OCI-LY7 (cell line): ENCODE measurements around the gene EDN1. TPM values are rescaled to one million over a fixed set of nuclear protein-coding genes. Genes with fewer than 3 reads are reported as not detected.

ENCODE experiments used
- BruUV-seq: library from RNA; stranded (reverse); fragments of 400-500 nt; replicated peaks from 2 replicates; lab custom pipeline; 2021; lab: Mats Ljungman, UMichigan
- CTCF ChIA-PET: fragments of 300-600 bp; sonication (Branson Sonifier 250); formaldehyde crosslinking; loops from one replicate; lab custom pipeline; 2022; ENCODE audit warnings: antibody characterized with exemption; ENCODE audit not compliant: unreplicated experiment; lab: Charles Lee
- POLR2A ChIA-PET: fragments of 300-600 bp; sonication (Branson Sonifier 250); formaldehyde crosslinking; loops from one replicate; lab custom pipeline; 2022; ENCODE audit warnings: antibody characterized with exemption; lab: Charles Lee
- DNase-seq: peaks from one replicate; pipeline ENCODE4 v3.0.0-alpha.2; 2015; ENCODE audit warnings: low spot score
- H2AFZ ChIP-seq: fragments of 200-600 bp; sonication (generic), shearing (Covaris generic); 2 replicates; pipeline ENCODE4 v1.6.1; 2014; ENCODE audit warnings: mild to moderate bottlenecking, antibody characterized with exemption, low read length, moderate library complexity
- H3K27ac ChIP-seq: fragments of 200-600 bp; sonication (generic); 2 replicates; pipeline ENCODE4 v1.5.1; 2014; ENCODE audit warnings: mixed run types, low read depth, mild to moderate bottlenecking, moderate library complexity, low read length, inconsistent platforms; ENCODE audit not compliant: poor library complexity, severe bottlenecking
- H3K36me3 ChIP-seq: fragments of 200-600 bp; sonication (generic); 2 replicates; pipeline ENCODE4 v1.6.1; 2014; ENCODE audit warnings: mild to moderate bottlenecking, antibody characterized with exemption, low read length, moderate library complexity, mixed read lengths; ENCODE audit not compliant: insufficient read depth
- H3K4me1 ChIP-seq: fragments of 200-600 bp; sonication (generic); 2 replicates; pipeline ENCODE4 v1.5.1; 2014; ENCODE audit warnings: mild to moderate bottlenecking, low read length; ENCODE audit not compliant: insufficient read depth, poor library complexity, severe bottlenecking
- H3K4me2 ChIP-seq: fragments of 200-600 bp; sonication (generic); 2 replicates; pipeline ENCODE4 v1.6.1; 2014; ENCODE audit warnings: mild to moderate bottlenecking, low read length
- H3K4me3 ChIP-seq: fragments of 200-600 bp; sonication (generic); 2 replicates; pipeline ENCODE4 v1.5.1; 2014; ENCODE audit warnings: mild to moderate bottlenecking, low read depth, low read length; ENCODE audit not compliant: poor library complexity, severe bottlenecking
- H3K79me2 ChIP-seq: fragments of 200-600 bp; sonication (generic); 2 replicates; pipeline ENCODE4 v1.6.1; 2016; ENCODE audit warnings: low read depth, mild to moderate bottlenecking, low read length, moderate library complexity, mixed read lengths; ENCODE audit not compliant: insufficient read depth
- H3K9me2 ChIP-seq: fragments of 200-600 bp; sonication (generic); 2 replicates; pipeline ENCODE4 v1.6.1; 2016; ENCODE audit warnings: mild to moderate bottlenecking, low read length, mixed read lengths; ENCODE audit not compliant: insufficient read depth
- H3K9me3 ChIP-seq: fragments of 200-600 bp; sonication (generic); 2 replicates; pipeline ENCODE4 v1.6.1; 2014; ENCODE audit warnings: mild to moderate bottlenecking, mixed run types, low read length, mixed read lengths
- H4K20me1 ChIP-seq: fragments of 200-600 bp; sonication (generic); 2 replicates; pipeline ENCODE4 v1.6.1; 2014; ENCODE audit warnings: mild to moderate bottlenecking, antibody characterized with exemption, low read length, moderate library complexity, mixed read lengths; ENCODE audit not compliant: insufficient read depth
- CTCF ChIP-seq: fragments of 200-600 bp; sonication (generic); conservative IDR thresholded peaks from 2 replicates; pipeline ENCODE4 v1.5.1; 2014; ENCODE audit warnings: mild to moderate bottlenecking, antibody characterized with exemption, low read length, moderate library complexity, mixed read lengths
- EZH2phosphoT487 ChIP-seq: fragments of 200-600 bp; sonication (generic); IDR thresholded peaks from 2 replicates; pipeline ENCODE4 v1.6.1; 2018; ENCODE audit warnings: low read depth, borderline replicate concordance, mild to moderate bottlenecking, mixed run types, antibody characterized with exemption, low read length, moderate library complexity, mixed read lengths
- intact Hi-C: fragments of 100-400 bp; cut with micrococcal nuclease; formaldehyde crosslinking; loops from one replicate; pipeline ENCODE4 v1.10.0; 2022; ENCODE audit not compliant: unreplicated experiment
- total RNA-seq, 2 experiments: library from RNA; depleted of rRNA in 1 of 2; stranded (reverse); fragments of >200 nt in 1 of 2; shearing (Covaris generic) in 1 of 2; gene quantifications; 2 replicates each; pipeline ENCODE4 v1.2.3, GENCODE V29; 2014 to 2022

EDN1 gene
- total RNA-seq, 2 experiments from 2014 or later: not detected

DNA sequence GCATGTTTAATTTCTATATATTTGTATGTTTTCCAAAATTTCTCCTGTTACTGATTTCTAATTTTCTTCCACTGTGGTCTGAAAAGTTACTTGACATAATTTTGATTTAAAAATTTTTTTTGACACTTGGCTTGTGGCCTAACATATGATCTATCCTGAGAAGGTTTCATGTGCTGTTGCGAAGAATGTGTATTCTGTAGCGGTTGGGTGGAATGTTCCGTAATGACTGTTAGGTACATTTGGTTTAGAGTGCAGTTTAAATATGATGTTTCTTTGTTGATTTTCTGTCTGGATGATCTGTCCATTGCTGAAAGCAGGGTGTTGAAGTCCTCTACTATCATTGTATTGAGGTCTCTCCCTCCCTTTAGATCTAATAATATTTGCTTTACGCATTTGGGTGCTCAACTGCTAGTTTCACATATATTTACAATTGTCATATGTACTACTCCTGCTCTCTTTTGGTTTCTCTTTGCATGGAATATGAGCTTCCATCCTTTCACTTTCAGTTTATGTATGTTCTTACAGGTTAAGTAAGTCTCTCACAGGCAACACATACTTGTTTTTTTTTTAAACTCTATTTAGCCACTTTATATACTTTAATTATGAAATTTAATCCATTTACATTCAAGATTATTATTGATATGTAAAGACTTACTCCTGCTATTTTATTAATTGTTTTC, 19.5 kb upstream of the EDN1 start:
- no peak overlapping the region for H3K4me3 ChIP-seq
- DNase-seq: no peak
- H4K20me1 ChIP-seq: no peaks in the 10 kb centered on the region
- H3K36me3 ChIP-seq: no peaks in the 10 kb centered on the region
- CTCF ChIA-PET: no interaction called here
- POLR2A ChIA-PET: no interaction called here
- no peaks in the 10 kb centered on the region for H3K9me3 ChIP-seq
- no peaks in the 10 kb centered on the region for H3K9me2 ChIP-seq
- no peaks in the 10 kb centered on the region for H3K79me2 ChIP-seq
- no peaks in the 10 kb centered on the region for H3K4me1 ChIP-seq
- intact Hi-C loops: no loop called here
- H2AFZ ChIP-seq: no peak overlapping the region
- no peak overlapping the region for H3K4me2 ChIP-seq
- TF ChIP-seq CTCF: no peak
- H3K27ac ChIP-seq: no peak overlapping the region
- BruUV-seq: no TSS peak

DNA sequence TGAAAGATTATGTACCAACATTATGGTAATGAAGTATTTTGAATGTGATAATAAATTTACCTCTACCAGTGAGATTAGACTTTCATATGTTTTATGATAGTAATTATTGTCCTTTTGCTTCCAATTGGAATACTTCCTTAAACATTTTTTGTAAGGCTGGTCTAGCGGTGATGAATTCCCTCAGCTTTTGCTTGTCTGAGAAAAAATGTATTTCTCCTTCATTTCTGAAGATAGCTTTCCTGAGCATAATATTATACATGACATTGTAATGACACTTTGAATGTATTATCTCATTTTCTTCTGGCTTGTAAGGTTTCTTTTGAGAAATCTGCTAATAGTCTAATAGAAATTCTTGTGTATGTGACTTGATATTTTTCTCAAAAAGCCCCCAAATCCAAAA, 18.6 kb upstream of the EDN1 start:
- Histone ChIP-seq H3K79me2 (no peaks in the 10 kb centered on the region), H3K4me1 (no peaks in the 10 kb centered on the region), H3K4me3 (no peak overlapping the region), H3K27ac (no peak overlapping the region), H3K4me2 (no peak overlapping the region), H3K9me3 (no peaks in the 10 kb centered on the region), H4K20me1 (no peaks in the 10 kb centered on the region), H3K36me3 (no peaks in the 10 kb centered on the region), H3K9me2 (no peaks in the 10 kb centered on the region), H2AFZ (no peak overlapping the region)
- intact Hi-C loops: no loop called here
- POLR2A ChIA-PET: interaction anchor here (0.7 kb wide), 1 partner anchor 593 kb away, joined by 3 read pairs; no protein-coding TSS in a partner anchor
- BruUV-seq: no TSS peak
- TF ChIP-seq CTCF (no peak), EZH2phosphoT487 (no peak)
- DNase-seq: no peak
- CTCF ChIA-PET: no interaction called here

DNA sequence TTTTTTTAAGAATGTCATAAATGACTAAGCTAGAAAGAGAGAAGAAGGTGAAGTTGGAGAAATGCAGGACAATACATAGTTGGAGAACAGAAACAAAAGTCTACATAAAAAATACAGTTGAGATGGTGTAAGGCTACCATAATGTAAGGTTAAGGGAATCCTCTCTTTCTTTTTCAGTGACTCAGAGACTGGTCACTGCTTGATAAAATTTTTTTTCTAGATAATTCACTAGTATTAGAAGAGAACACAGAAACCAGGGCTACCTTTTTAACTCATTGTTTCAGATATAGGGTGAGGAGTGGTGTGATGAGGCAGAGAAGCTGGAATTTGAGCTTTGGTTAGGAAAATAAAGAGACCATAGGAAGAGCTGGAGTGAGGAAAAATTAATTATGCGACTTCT, 18.2 kb upstream of the EDN1 start:
- H3K4me3 ChIP-seq: no peak overlapping the region
- intact Hi-C loops: no loop called here
- H3K36me3 ChIP-seq: no peaks in the 10 kb centered on the region
- no peaks in the 10 kb centered on the region for H3K4me1 ChIP-seq
- BruUV-seq: no TSS peak
- no peak overlapping the region for H3K4me2 ChIP-seq
- no peaks in the 10 kb centered on the region for H3K79me2 ChIP-seq
- no peak for DNase-seq
- no peaks in the 10 kb centered on the region for H4K20me1 ChIP-seq
- no peaks in the 10 kb centered on the region for H3K9me3 ChIP-seq
- CTCF ChIA-PET: no interaction called here
- POLR2A ChIA-PET: interaction anchor here (0.7 kb wide), 1 partner anchor 594 kb away, joined by 3 read pairs; no protein-coding TSS in a partner anchor
- no peaks in the 10 kb centered on the region for H3K9me2 ChIP-seq
- H3K27ac ChIP-seq: no peak overlapping the region
- TF ChIP-seq CTCF (no peak), EZH2phosphoT487 (no peak)
- no peak overlapping the region for H2AFZ ChIP-seq
